NCI-H128 (cell line): ENCODE measurements around the gene ZSCAN5A.
"Not testable (repeated sequence)": the region's sequence is repeated elsewhere in the genome, so short reads cannot be mapped to it uniquely, and the experiment has no call there.

ENCODE experiments used
- DNase-seq: peaks from one replicate; lab custom pipeline; 2025; ENCODE audit not compliant: unreplicated experiment; lab: John Stamatoyannopoulos, UW

The ZSCAN5A gene

GRCh38 chr19:56217039-56217949, 97.3 kb downstream of the ZSCAN5A start:
- no peak for DNase-seq

- no peak for DNase-seq
These were observed 102.9 kb downstream of the ZSCAN5A start for GRCh38 chr19:56211718-56212117.

- not testable (repeated sequence) for DNase-seq
These were observed 104.6 kb downstream of the ZSCAN5A start for GRCh38 chr19:56210036-56210435.

- no peak for DNase-seq
These were observed 105.5 kb downstream of the ZSCAN5A start for GRCh38 chr19:56209091-56209490.

GRCh38 chr19:56207581-56207980, 107.1 kb downstream of the ZSCAN5A start:
- not testable (repeated sequence) for DNase-seq

- DNase-seq = no peak
These were observed 112.7 kb downstream of the ZSCAN5A start, which contains the start of gene ZSCAN5C for GRCh38 chr19:56201973-56202372. Gene ZSCAN5C (plus strand): TSS chr19:56202273. CDS start chr19:56205914, 3,641 bp downstream.

- DNase-seq = no peak
These were observed 115.0 kb downstream of the ZSCAN5A start for GRCh38 chr19:56199687-56200086.

- DNase-seq = not testable (repeated sequence)
These were observed 117.0 kb downstream of the ZSCAN5A start, which contains the start of gene ZSCAN5B for GRCh38 chr19:56197646-56198045. Gene ZSCAN5B (minus strand): TSS chr19:56197783. CDS start chr19:56193052, 4,731 bp downstream.

- no peak for DNase-seq
These were observed 120.5 kb downstream of the ZSCAN5A start for GRCh38 chr19:56193981-56194640.

- DNase-seq = no peak
These were observed 122.9 kb downstream of the ZSCAN5A start for GRCh38 chr19:56191711-56192110.

- no peak for DNase-seq
These were observed 123.5 kb downstream of the ZSCAN5A start for GRCh38 chr19:56191115-56191514.

- no peak for DNase-seq
These were observed 124.9 kb downstream of the ZSCAN5A start for GRCh38 chr19:56189785-56190184.

- no peak for DNase-seq
These were observed 136.9 kb downstream of the ZSCAN5A start for GRCh38 chr19:56177564-56178243.

- no peak for DNase-seq
These were observed 137.8 kb downstream of the ZSCAN5A start for GRCh38 chr19:56176881-56177280.

GRCh38 chr19:56176310-56176709, 138.3 kb downstream of the ZSCAN5A start:
- DNase-seq = not testable (repeated sequence)

GRCh38 chr19:56175861-56176307, 138.8 kb downstream of the ZSCAN5A start, which contains the start of gene GALP:
Gene GALP (plus strand): TSS chr19:56176008. CDS start chr19:56177109, 1,101 bp downstream.
- DNase-seq = not testable (repeated sequence)

- DNase-seq = no peak
These were observed 140.1 kb downstream of the ZSCAN5A start for GRCh38 chr19:56174550-56174949.

GRCh38 chr19:56174086-56174485, 140.6 kb downstream of the ZSCAN5A start:
- no peak for DNase-seq
